Epithelial cell of esophagus (primary cell): Measurements from ENCODE around the gene DAB1.
A peak's percentile ranks its signal among the peaks of the same experiment; 100 is the strongest.

Source experiments
- DNase-seq: peaks from one replicate; pipeline ENCODE4 v3.0.0; 2010; ENCODE audit warnings: low read depth
- H3K4me3 ChIP-seq: 2 replicates; pipeline ENCODE4 v1.5.1; 2011; ENCODE audit warnings: mild to moderate bottlenecking, low read length, control low read depth
- CTCF ChIP-seq: IDR thresholded peaks from 2 replicates; pipeline ENCODE4 v1.5.1; 2011; ENCODE audit warnings: low read depth, mild to moderate bottlenecking, low read length, control low read depth, inconsistent platforms; ENCODE audit not compliant: insufficient read depth; ENCODE audit errors: missing control alignments

Gene DAB1

DNA sequence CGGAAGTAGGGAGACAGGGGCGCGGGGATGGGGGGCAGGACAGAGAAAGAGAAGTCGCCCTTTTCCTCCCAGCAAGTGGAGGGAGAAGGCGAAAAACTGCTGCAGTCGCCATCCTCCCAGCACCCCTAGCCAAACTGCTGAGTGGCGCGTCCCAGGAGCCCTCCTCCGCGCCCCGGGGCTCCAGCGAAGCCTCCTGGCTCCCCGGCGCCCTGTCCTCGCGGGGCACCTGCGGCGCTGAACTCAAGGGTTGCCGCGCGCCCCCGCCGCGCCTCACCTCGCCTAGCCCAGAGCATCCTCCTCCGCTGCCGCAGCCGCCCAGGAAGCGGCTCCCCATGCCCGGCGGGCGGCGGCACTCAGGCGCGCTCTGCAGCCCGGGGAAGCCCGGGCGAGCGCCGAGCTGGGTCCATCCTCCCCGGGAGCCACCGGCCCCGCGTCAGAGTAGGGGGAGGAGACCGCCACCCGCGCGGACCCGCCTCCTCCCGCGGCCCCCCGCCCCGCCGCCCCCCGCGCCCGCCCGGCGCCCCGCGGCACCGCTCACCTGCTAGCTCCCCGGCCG is at the start of gene DAB1:
DAB1 (minus strand) TSS at position 405 of the 556 bp plus-strand sequence. CDS start 133,030 bp downstream, outside the sequence.
- peak within 1 kb of the TSS; percentile 21 for H3K4me3 ChIP-seq
- TF ChIP-seq CTCF = no peak
- DNase-seq = peak; percentile 36

DNA sequence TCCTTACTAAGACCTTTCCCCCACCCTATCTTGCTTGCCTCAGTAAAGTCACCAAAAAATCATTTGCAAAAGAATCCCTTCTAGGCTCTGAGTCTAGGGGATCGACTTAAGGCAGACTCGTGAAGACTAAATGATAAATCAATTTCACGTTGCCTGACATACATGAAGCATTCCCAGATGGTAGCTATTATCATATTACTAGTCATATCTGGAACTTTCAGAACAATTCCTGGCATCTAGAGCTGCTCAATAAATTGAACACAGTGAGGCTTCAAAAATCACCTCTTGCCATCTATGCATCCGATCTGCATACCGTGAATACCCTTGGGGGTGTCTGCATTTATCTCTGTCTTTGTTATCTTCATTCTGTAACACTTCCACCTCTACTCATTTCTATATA is 49.6 kb upstream of the DAB1 start:
- no peak for TF ChIP-seq CTCF
- no peak for DNase-seq

GRCh38 chr1:57471995-57472394 is 48.1 kb upstream of the DAB1 start:
- H3K4me3 ChIP-seq = no peak overlapping the region
- DNase-seq = no peak
- TF ChIP-seq CTCF = no peak

More for the DNA sequence above, 49.6 kb upstream of the DAB1 start:
- no peak overlapping the region for H3K4me3 ChIP-seq

- no peak for TF ChIP-seq CTCF
- no peak overlapping the region for H3K4me3 ChIP-seq
- DNase-seq = no peak
Measured at GRCh38 chr1:57470036-57470435, 46.2 kb upstream of the DAB1 start.

GRCh38 chr1:57468641-57469523 is 45.0 kb upstream of the DAB1 start:
- H3K4me3 ChIP-seq = no peak overlapping the region
- no peak for DNase-seq
- TF ChIP-seq CTCF = no peak

DNA sequence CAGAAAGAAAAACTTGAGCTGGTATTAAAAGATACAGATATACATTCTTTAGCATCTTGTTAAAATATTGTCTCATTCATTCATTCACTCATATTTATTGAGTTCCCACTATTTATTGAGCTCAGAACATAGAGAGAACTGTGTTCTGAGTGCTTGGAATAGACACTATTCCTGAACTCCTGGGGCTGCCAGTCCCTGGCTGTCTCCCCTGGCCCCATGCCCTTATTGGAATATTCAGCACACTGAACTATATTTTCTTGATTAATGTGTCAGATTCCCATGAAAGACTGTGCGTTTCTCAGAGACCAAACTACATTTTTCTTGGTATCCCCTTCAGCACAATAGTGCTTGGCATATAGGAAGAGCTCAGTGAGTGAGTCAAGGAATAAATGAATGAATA is 44.0 kb upstream of the DAB1 start:
- H3K4me3 ChIP-seq = no peak overlapping the region
- no peak for TF ChIP-seq CTCF
- no peak for DNase-seq

- no peak for TF ChIP-seq CTCF
- no peak overlapping the region for H3K4me3 ChIP-seq
- no peak for DNase-seq
Measured at GRCh38 chr1:57464756-57465155, 40.9 kb upstream of the DAB1 start.
